ENCODE measurements around the gene ZNF594. TPM values are rescaled to one million over a fixed set of nuclear protein-coding genes. Genes with fewer than 3 reads are reported as not detected.
"Not testable (repeated sequence)": the region's sequence is repeated elsewhere in the genome, so short reads cannot be mapped to it uniquely, and the experiment has no call there.

The ZNF594 gene
- total RNA-seq, 1 donor from 2014 or later, result 4.7 TPM

GRCh38 chr17:5139458-5139732 is 52.3 kb downstream of the ZNF594 start:
- no peak for TF ChIP-seq CTCF (IDR thresholded peaks at IDR 0.05)
- H3K27ac Mint-ChIP-seq (ENCODE audit: unreplicated experiment), result no peak overlapping the region
- no peaks in the 10 kb centered on the region for H3K4me1 Mint-ChIP-seq (ENCODE audit: low read depth)
- no peak for DNase-seq (ENCODE audit: low spot score)
- no peaks in the 10 kb centered on the region for H3K9me3 Mint-ChIP-seq (ENCODE audit: low read depth)
- no peak overlapping the region for H3K4me3 Mint-ChIP-seq (ENCODE audit: unreplicated experiment)
- H3K27me3 Mint-ChIP-seq (ENCODE audit: low read depth), result peaks cover 2% of the 10 kb centered on the region
- H3K36me3 Mint-ChIP-seq (ENCODE audit: low read depth), result no peaks in the 10 kb centered on the region

GRCh38 chr17:5138616-5139457 is 52.8 kb downstream of the ZNF594 start:
- Mint-ChIP-seq H3K9me3 (ENCODE audit: low read depth) (no peaks in the 10 kb centered on the region), H3K27ac (ENCODE audit: unreplicated experiment) (no peak overlapping the region), H3K36me3 (ENCODE audit: low read depth) (no peaks in the 10 kb centered on the region), H3K27me3 (ENCODE audit: low read depth) (peaks cover 2% of the 10 kb centered on the region), H3K4me3 (ENCODE audit: unreplicated experiment) (no peak overlapping the region), H3K4me1 (ENCODE audit: low read depth) (no peaks in the 10 kb centered on the region)
- DNase-seq (ENCODE audit: low spot score), result no peak
- TF ChIP-seq CTCF (IDR thresholded peaks at IDR 0.05), result no peak

- not testable (repeated sequence) for H3K27ac Mint-ChIP-seq (ENCODE audit: unreplicated experiment); H3K27me3 Mint-ChIP-seq (ENCODE audit: low read depth); H3K9me3 Mint-ChIP-seq (ENCODE audit: low read depth); H3K4me3 Mint-ChIP-seq (ENCODE audit: unreplicated experiment); H3K4me1 Mint-ChIP-seq (ENCODE audit: low read depth); H3K36me3 Mint-ChIP-seq (ENCODE audit: low read depth); DNase-seq (ENCODE audit: low spot score)
Measured at GRCh38 chr17:5138198-5138544, 53.5 kb downstream of the ZNF594 start.

- H3K9me3 Mint-ChIP-seq (ENCODE audit: low read depth); H3K4me1 Mint-ChIP-seq (ENCODE audit: low read depth); H3K27me3 Mint-ChIP-seq (ENCODE audit: low read depth); H3K36me3 Mint-ChIP-seq (ENCODE audit: low read depth); H3K4me3 Mint-ChIP-seq (ENCODE audit: unreplicated experiment); DNase-seq (ENCODE audit: low spot score); H3K27ac Mint-ChIP-seq (ENCODE audit: unreplicated experiment): not testable (repeated sequence)
Measured at GRCh38 chr17:5137511-5138197, 54.0 kb downstream of the ZNF594 start.

GRCh38 chr17:5136580-5137412 is 54.9 kb downstream of the ZNF594 start:
- H3K9me3 Mint-ChIP-seq (ENCODE audit: low read depth); H3K4me3 Mint-ChIP-seq (ENCODE audit: unreplicated experiment); H3K27me3 Mint-ChIP-seq (ENCODE audit: low read depth); DNase-seq (ENCODE audit: low spot score); H3K4me1 Mint-ChIP-seq (ENCODE audit: low read depth); H3K36me3 Mint-ChIP-seq (ENCODE audit: low read depth); H3K27ac Mint-ChIP-seq (ENCODE audit: unreplicated experiment): not testable (repeated sequence)

GRCh38 chr17:5135726-5136579 is 55.7 kb downstream of the ZNF594 start:
- no peaks in the 10 kb centered on the region for H3K36me3 Mint-ChIP-seq (ENCODE audit: low read depth)
- no peak overlapping the region for H3K4me3 Mint-ChIP-seq (ENCODE audit: unreplicated experiment)
- peaks cover 2% of the 10 kb centered on the region for H3K27me3 Mint-ChIP-seq (ENCODE audit: low read depth)
- no peaks in the 10 kb centered on the region for H3K4me1 Mint-ChIP-seq (ENCODE audit: low read depth)
- no peaks in the 10 kb centered on the region for H3K9me3 Mint-ChIP-seq (ENCODE audit: low read depth)
- TF ChIP-seq CTCF (IDR thresholded peaks at IDR 0.05), result no peak
- H3K27ac Mint-ChIP-seq (ENCODE audit: unreplicated experiment), result no peak overlapping the region
- DNase-seq (ENCODE audit: low spot score), result no peak

GRCh38 chr17:5135131-5135712 is 56.4 kb downstream of the ZNF594 start:
- not testable (repeated sequence) for H3K36me3 Mint-ChIP-seq (ENCODE audit: low read depth); H3K27ac Mint-ChIP-seq (ENCODE audit: unreplicated experiment); DNase-seq (ENCODE audit: low spot score); H3K4me3 Mint-ChIP-seq (ENCODE audit: unreplicated experiment); H3K9me3 Mint-ChIP-seq (ENCODE audit: low read depth); H3K27me3 Mint-ChIP-seq (ENCODE audit: low read depth); H3K4me1 Mint-ChIP-seq (ENCODE audit: low read depth)

- H3K27ac Mint-ChIP-seq (ENCODE audit: unreplicated experiment); H3K9me3 Mint-ChIP-seq (ENCODE audit: low read depth); H3K27me3 Mint-ChIP-seq (ENCODE audit: low read depth); H3K4me3 Mint-ChIP-seq (ENCODE audit: unreplicated experiment); H3K4me1 Mint-ChIP-seq (ENCODE audit: low read depth); DNase-seq (ENCODE audit: low spot score); H3K36me3 Mint-ChIP-seq (ENCODE audit: low read depth): not testable (repeated sequence)
Measured at GRCh38 chr17:5134571-5134970, 57.1 kb downstream of the ZNF594 start.

- H3K4me3 Mint-ChIP-seq (ENCODE audit: unreplicated experiment); DNase-seq (ENCODE audit: low spot score); H3K27ac Mint-ChIP-seq (ENCODE audit: unreplicated experiment); H3K9me3 Mint-ChIP-seq (ENCODE audit: low read depth); H3K4me1 Mint-ChIP-seq (ENCODE audit: low read depth); H3K36me3 Mint-ChIP-seq (ENCODE audit: low read depth); H3K27me3 Mint-ChIP-seq (ENCODE audit: low read depth): not testable (repeated sequence)
Measured at GRCh38 chr17:5133961-5134360, 57.7 kb downstream of the ZNF594 start.

All from chondrocyte (in vitro differentiated cells).